Peyer's patch (tissue), 4 donors: ENCODE data around the gene FAM117A. TPM values are rescaled to one million over a fixed set of nuclear protein-coding genes. Genes with fewer than 3 reads are reported as not detected.
A peak's percentile ranks its signal among the peaks of the same experiment; 100 is the strongest.

Experiments used
- DNase-seq, 3 donors: peaks; one replicate each; pipeline ENCODE4 v3.0.0-alpha.2; 2017 to 2019
- H3K27ac ChIP-seq, 4 donors: fragments of 200-600 bp; sonication (generic); one replicate each; pipeline ENCODE4 v1.5.1; 2016 to 2019
- H3K27me3 ChIP-seq, 2 donors: fragments of 200-600 bp; sonication (generic); one replicate each; pipeline ENCODE4 v1.5.1; 2019
- H3K36me3 ChIP-seq, 3 donors: fragments of 200-600 bp; sonication (generic); one replicate each; pipeline ENCODE4 v1.5.1; 2016 to 2019
- H3K4me1 ChIP-seq, 4 donors: fragments of 200-600 bp; sonication (generic); one replicate each; pipeline ENCODE4 v1.5.1; 2016 to 2019
- H3K4me3 ChIP-seq, 4 donors: fragments of 200-600 bp; sonication (generic); 1 replicate in 3 of 4; 2 replicates in 1 of 4; pipeline ENCODE4 v1.5.1; 2016 to 2019; ENCODE audit warnings: mild to moderate bottlenecking in 1 of 4
- H3K9me3 ChIP-seq, 4 donors: fragments of 200-600 bp; sonication (generic); one replicate each; pipeline ENCODE4 v1.5.1; 2016 to 2019; ENCODE audit warnings: mild to moderate bottlenecking in 1 of 4
- CTCF ChIP-seq, 6 experiments: fragments of 450-650 bp in 4 of 6; fragments of 200-600 bp in 2 of 6; sonication (generic) in 1 of 6; IDR thresholded peaks; one replicate each; pipeline ENCODE4 v1.5.1; 2017 to 2019; ENCODE audit warnings: antibody characterized with exemption in 6 of 6, mild to moderate bottlenecking in 3 of 6, moderate library complexity in 1 of 6
- POLR2A ChIP-seq, 2 donors: fragments of 450-650 bp; IDR thresholded peaks; one replicate each; pipeline ENCODE4 v1.5.1; 2017; ENCODE audit warnings: antibody characterized with exemption in 2 of 2, mild to moderate bottlenecking in 2 of 2, moderate library complexity in 2 of 2
- total RNA-seq, 4 donors: library from RNA; depleted of rRNA; stranded (reverse); fragments of >200 nt; gene quantifications; one replicate each; pipeline ENCODE4 v1.1.0, GENCODE V29; 2016

Gene FAM117A
- total RNA-seq, 4 donors from 2014 or later: 6.5 to 16.5 (median 9.4) TPM

DNA sequence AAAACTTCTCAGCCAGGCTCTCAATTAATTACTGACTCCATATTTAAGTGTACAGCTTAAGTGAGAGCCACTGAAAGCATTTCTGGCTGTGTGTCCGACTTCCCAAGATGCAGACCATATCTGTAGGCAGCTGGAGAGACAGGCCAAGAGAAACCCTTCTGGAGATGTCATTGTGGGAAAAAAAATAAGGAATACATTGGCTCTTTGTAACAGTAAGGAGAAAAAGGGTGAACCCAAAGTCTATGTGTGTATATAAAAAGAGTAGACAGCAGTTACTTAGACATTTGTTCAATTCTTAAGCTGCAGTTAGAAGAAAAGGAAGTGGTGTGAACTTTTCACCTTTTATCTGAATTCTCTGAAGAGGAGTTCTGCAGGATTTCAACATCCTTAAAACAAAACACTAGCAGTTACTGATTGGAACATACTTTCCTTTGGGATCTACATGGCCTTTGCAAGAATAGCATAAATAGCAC is 21.7 kb downstream of the FAM117A start:
- no peak for TF ChIP-seq CTCF (IDR thresholded peaks at IDR 0.05)
- H3K9me3 ChIP-seq: no peaks in the 10 kb centered on the region
- no peaks in the 10 kb centered on the region for H3K27me3 ChIP-seq
- H3K27ac ChIP-seq: peak overlapping the region; percentile 76 to 87 (median 82)
- no peak for DNase-seq
- H3K36me3 ChIP-seq: no peaks in the 10 kb centered on the region
- H3K4me3 ChIP-seq: no peak overlapping the region
- peaks cover 0 to 67% (median 45%) of the 10 kb centered on the region in 4 donors for H3K4me1 ChIP-seq

- TF ChIP-seq CTCF (IDR thresholded peaks at IDR 0.05): no peak
- Histone ChIP-seq H3K36me3 (no peaks in the 10 kb centered on the region), H3K4me1 (peaks cover 0 to 62% (median 44%) of the 10 kb centered on the region in 4 donors), H3K27ac (peak overlapping the region; percentile 76 to 87 (median 82)), H3K4me3 (no peak overlapping the region), H3K9me3 (no peaks in the 10 kb centered on the region), H3K27me3 (no peaks in the 10 kb centered on the region)
- no peak for DNase-seq
Observed at GRCh38 chr17:49741692-49742076, 22.2 kb downstream of the FAM117A start.

DNA sequence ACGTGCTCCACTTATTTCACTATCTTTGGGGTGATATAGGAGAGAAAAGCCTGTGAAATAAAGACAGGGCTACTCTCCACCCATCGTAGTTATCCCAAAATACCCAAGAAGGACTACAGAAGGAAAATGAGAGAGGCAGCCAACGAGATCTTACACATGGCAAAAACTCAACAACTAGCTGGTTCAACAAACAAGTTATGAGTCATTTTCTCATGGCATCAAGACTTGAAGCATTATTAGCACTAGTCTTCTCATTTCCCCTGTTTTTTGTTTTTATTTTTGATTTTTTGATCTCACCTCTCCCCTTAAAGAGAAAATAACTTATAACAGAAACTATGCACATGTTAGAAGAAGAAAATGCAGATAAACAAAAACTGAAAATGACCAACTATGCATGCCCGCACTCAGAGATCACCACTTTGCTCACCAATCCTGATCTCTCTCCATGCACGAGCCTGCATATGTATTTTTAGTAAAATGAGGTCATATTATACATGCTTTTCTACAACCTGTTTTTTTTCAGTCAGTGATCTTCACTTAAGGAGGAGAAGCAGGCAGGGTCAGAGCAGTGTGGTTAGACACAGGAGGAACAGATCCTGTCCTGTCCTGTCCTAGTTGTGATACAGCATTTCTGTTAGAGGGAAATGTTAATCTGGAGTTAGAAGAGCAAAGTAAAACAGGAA is 22.8 kb downstream of the FAM117A start:
- Histone ChIP-seq H3K9me3 (no peaks in the 10 kb centered on the region), H3K36me3 (no peaks in the 10 kb centered on the region), H3K27ac (peak overlapping the region; percentile 76 to 87 (median 82)), H3K4me3 (peak overlapping the region in 3 of 4 donors; percentile 1 to 22 (median 1)), H3K27me3 (no peaks in the 10 kb centered on the region), H3K4me1 (peaks cover 0 to 62% (median 44%) of the 10 kb centered on the region in 4 donors)
- TF ChIP-seq CTCF (IDR thresholded peaks at IDR 0.05) (no peak), POLR2A (IDR thresholded peaks at IDR 0.05) (no peak)
- no peak for DNase-seq

DNA sequence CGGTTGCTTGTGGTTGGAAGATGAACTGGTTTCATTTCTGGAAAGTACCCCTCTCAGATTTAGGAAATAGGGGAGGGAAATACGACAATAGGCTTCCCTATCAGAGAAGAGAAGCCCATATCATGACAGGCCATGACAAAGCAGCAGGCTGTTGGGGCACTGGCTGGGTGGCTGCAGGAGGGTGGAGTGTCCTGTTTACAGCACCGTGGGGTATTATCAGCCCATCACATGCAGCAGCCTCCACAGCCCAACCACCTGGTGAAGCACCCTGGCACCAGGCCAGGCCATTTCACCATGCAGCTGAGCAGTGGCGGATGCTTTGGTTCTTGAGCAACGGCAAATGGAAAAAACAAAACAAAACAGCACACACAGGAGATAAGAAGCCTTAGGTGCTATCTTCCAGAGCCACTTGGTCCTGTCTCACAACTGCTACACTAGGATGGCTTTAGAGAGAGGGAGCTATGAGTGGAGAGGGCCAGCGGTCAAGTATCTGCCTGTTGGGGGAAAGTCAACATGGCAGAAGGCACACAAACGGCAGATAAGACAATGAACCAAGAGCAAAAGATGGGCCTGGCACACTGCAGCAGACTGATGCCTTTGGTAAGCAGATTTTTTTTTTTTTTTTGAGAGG is 24.2 kb downstream of the FAM117A start:
- peak; percentile 67 to 98 (median 98) for DNase-seq
- TF ChIP-seq POLR2A (IDR thresholded peaks at IDR 0.05) (no peak), CTCF (IDR thresholded peaks at IDR 0.05) (no peak)
- peak overlapping the region; percentile 71 to 87 (median 82) for H3K27ac ChIP-seq
- H3K9me3 ChIP-seq: no peaks in the 10 kb centered on the region
- H3K4me3 ChIP-seq: peak overlapping the region in 2 of 4 donors; percentile 8 to 28
- H3K4me1 ChIP-seq: peaks cover 0 to 62% (median 40%) of the 10 kb centered on the region in 4 donors
- no peaks in the 10 kb centered on the region for H3K27me3 ChIP-seq
- H3K36me3 ChIP-seq: no peaks in the 10 kb centered on the region

DNA sequence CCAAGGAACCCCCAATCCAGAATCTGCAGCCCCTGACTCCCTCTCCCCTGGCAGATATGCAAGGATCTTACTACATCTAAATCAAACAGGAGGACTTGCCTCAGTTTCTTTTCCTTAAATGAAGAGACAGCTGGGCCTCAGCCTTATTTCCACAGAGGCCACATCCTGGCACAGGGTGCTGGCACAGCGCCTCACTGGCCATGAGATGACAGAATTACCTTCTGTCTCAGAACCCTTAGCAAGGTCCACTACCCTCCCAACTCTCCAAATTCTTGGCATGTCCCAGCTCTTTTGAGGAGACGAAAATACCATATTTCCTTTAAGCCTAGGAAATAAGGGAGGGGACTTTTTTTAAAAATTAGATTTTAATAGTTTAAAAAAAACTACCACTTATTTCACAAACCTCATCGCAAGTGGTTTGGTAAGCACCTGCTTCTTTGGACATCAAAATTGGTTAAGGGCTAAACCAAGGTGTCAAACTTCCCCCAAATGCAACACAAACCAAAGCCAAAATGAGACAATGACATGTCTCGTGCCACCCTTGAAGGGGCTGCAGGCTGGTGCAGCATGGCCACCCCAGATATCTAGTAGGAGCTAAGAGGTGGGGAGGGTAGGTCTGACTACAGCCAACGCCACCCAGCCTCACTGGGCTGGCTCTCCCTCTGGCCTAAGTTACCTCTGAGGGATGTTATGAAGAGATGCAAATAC is 25.3 kb downstream of the FAM117A start:
- H3K36me3 ChIP-seq: no peaks in the 10 kb centered on the region
- peaks cover 0 to 53% (median 30%) of the 10 kb centered on the region in 4 donors for H3K4me1 ChIP-seq
- TF ChIP-seq CTCF (IDR thresholded peaks at IDR 0.05) (no peak), POLR2A (IDR thresholded peaks at IDR 0.05) (no peak)

More for the DNA sequence above, 25.3 kb downstream of the FAM117A start:
- no peaks in the 10 kb centered on the region for H3K27me3 ChIP-seq
- no peak overlapping the region for H3K4me3 ChIP-seq
- H3K9me3 ChIP-seq: no peaks in the 10 kb centered on the region
- H3K27ac ChIP-seq: peak overlapping the region; percentile 71 to 87 (median 82)
- no peak for DNase-seq
